A172 (cell line): ENCODE results near the gene SETD2. TPM values are rescaled to one million over a fixed set of nuclear protein-coding genes. Genes with fewer than 3 reads are reported as not detected.
A peak's percentile ranks its signal among the peaks of the same experiment; 100 is the strongest.
"Not testable (repeated sequence)": the region's sequence is repeated elsewhere in the genome, so short reads cannot be mapped to it uniquely, and the experiment has no call there.

ENCODE experiments used
- DNase-seq: peaks from one replicate; pipeline ENCODE4 v3.0.0-alpha.2; 2015; ENCODE audit warnings: low spot score
- total RNA-seq: library from RNA; depleted of rRNA; stranded (reverse); fragments of >200 nt; shearing (Covaris generic); gene quantifications from 2 replicates; pipeline ENCODE4 v1.2.3, GENCODE V29; 2014

The SETD2 gene
- total RNA-seq, 1 experiment from 2014 or later = 22.6 TPM

DNA sequence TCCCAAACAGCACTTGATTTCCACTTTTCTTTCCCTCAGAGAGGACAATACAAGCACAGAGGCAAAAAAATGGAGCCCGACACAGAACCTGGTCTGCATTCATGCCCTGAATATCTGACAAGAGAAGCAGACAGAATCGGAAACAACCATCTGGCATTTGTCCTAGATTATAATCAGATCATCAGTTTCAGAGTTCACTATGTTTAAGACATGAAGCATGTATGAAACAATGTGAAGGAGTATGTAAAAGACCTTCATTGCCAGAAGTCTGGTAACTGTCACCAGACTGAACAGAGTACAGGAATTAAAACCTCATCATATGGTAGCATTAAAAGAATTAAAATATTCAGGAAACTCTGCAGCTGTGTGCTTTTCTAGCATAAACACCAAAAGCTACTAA, 65.0 kb downstream of the SETD2 start:
- no peak for DNase-seq

GRCh38 chr3:47097864-47098263, 66.0 kb downstream of the SETD2 start:
- no peak for DNase-seq

GRCh38 chr3:47096959-47097358, 67.0 kb downstream of the SETD2 start:
- DNase-seq = peak; percentile 70

DNA sequence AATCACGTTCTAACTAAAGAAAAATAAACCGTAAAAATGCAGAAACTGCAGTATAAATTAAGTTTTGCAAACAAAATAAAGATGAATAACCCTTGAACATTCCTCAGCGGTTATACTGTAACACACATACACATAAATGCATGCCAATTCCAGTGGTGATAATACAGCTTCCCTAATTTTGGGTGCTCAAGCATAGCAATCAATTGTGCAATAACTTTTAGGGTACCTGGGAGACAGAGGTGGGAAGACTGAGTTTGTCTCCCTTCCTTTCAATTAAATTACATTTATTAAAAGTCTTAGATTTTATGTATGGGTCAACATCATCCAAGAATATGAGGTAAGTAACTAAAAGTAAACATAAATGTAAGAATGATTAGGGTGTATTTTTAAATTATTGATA, 71.8 kb downstream of the SETD2 start:
- no peak for DNase-seq

GRCh38 chr3:47089630-47090029, 74.3 kb downstream of the SETD2 start:
- no peak for DNase-seq

DNA sequence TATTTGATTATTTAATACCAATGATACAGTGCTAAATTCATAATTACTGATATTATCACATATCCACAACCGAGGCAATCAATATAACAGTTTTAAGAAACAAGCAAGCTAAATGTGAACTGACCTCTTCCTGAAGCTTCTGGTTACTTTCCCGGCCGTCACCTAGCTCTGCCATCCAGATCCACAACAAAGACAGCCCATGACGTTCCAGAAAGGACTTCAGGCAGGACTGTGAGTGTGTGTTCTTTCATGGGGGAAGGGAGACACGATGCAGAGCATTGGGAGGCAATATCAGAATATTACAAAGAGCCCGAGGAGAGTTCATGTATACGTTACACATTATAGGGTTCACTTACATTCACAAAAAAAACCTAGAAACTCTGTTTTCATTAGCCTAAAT, 77.8 kb downstream of the SETD2 start:
- no peak for DNase-seq

DNA sequence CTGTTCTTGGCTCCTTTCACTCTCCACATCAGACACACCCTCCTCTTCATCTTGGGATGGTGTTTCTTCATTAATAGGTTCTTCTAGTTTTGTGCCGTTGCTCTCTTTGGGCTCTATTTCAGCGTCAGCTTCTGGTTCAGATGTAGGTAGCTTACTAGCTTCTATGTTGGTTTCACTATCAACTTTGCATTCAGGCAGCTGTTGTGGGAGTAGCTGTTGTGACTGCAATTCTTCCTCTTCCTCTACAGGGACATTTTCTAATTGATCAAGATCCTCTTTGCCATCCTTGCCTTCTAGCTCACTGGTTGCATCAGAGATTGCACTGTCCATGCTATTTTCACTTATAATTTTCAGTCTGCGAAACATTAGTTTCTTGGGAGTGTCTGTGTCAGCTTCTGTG, 80.1 kb downstream of the SETD2 start:
- no peak for DNase-seq

GRCh38 chr3:47082519-47082918, 81.4 kb downstream of the SETD2 start:
- no peak for DNase-seq

- DNase-seq = no peak
Measured at GRCh38 chr3:47079432-47079831, 84.5 kb downstream of the SETD2 start.

GRCh38 chr3:47073685-47074084, 90.2 kb downstream of the SETD2 start:
- DNase-seq = no peak

DNA sequence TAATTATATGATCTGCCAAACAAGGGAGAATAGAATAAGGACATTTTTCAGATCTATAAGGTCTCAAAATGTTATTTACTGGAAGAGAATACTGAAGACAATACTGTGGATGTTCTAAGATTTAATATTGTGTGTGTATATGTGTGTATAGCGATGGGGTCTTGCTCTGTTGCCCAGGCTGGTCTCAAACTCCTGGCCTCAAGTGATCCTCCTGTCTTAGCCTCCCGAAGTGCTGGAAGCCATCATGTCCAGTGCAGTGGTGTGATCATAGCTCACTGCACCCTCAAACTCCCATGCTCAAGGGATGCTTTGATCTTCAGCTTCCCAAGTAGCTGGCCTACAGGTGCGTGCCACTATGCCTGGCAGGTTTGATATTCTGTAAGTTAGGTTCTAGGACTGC, 93.1 kb downstream of the SETD2 start:
- no peak for DNase-seq

DNA sequence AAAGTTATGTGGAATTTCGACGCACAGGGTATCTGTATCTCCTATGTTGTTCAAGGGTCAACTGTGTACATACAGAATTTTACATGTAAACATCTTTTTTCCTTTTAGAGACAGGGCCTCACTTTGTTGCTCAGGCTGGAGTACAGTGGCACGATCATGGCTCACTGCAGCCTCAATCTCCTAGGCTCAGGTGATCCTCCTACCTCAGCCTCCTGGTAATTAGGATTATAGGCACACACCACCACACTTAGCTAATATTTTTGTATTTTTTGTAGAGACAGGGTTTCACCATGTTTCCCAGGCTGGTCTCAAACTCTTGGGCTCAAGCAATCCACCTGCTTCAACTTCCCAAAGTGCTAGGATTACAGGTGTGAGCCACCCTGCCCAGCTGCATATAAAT, 97.7 kb downstream of the SETD2 start:
- DNase-seq = not testable (repeated sequence)

DNA sequence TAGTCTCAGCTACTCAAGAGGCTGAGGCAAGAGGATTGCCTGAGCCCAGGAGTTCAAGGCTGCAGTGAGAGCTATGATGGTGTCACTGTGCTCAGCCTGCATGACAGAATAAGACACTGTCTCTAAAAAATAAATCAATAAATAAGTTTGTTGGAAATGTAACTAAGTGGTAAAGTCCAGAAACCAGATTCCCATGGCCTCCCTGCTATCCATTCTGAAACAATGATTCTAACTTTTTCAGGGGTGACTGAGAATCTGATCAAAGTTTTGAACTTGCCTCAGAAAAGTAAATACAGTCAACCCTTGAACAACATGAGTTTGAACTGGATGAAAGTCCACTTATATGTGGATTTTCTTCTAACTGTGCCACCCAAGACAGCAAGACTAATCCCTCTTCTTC, 98.2 kb downstream of the SETD2 start:
- no peak for DNase-seq

GRCh38 chr3:47065058-47065457, 98.9 kb downstream of the SETD2 start:
- DNase-seq = no peak

- DNase-seq = peak; percentile 9
Measured at GRCh38 chr3:47057212-47057671, 106.7 kb downstream of the SETD2 start.

DNA sequence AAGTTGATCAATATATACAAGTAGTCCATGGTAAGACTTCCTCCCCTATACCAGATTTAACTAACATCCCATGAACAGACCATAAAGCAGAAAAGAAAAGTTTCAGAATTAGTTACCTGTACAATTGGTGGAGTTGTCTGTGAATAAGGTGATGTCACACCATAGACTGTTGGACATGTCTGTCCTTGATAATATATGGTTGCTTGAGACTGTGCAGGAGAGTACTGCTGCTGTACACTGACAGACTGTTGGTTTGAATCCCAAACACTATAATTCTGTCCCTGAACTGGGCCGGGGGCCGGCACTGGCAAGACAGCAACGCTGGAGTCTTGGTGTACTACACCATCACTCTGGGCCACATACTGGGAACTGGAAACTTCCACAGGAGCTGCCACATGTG, 107.2 kb downstream of the SETD2 start:
- DNase-seq = no peak

- DNase-seq = no peak
Measured at GRCh38 chr3:47054412-47054811, 109.5 kb downstream of the SETD2 start.

DNA sequence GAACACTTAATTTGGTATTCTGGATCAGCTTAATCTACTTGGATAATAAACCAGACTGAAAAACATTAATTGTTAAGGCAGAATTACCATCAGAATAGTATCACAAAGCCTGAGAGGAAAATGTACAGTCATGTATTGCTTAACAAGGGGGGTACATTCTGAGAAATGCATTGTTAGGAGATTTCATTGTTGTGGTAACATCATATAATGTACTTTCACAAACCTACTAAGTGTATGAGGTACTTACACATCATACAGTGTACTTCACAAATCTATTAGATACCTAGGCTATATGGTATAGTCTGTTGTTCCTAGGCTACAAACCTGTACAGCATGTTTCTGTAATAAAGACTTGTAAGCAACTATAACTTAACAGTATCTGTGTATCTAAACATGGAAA, 116.2 kb downstream of the SETD2 start:
- DNase-seq = no peak

DNA sequence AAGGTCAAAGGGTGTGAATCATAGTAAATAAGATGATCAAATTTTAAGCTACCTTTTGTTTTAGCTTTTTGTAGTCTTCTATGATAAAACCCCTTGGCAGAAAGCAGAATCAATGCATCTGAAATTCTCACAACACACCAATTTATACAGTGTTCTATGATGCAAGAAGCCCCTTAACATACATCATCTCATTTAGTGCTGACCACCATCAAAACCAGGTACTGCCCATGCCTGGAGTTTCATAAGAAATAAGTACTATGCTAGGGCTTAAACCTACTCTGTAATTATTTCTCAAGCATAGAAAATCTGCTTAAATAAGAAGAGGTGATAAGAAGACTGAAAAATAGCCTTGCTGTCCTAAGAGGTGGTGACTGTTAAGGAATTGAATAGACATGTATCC, 116.8 kb downstream of the SETD2 start:
- no peak for DNase-seq

DNA sequence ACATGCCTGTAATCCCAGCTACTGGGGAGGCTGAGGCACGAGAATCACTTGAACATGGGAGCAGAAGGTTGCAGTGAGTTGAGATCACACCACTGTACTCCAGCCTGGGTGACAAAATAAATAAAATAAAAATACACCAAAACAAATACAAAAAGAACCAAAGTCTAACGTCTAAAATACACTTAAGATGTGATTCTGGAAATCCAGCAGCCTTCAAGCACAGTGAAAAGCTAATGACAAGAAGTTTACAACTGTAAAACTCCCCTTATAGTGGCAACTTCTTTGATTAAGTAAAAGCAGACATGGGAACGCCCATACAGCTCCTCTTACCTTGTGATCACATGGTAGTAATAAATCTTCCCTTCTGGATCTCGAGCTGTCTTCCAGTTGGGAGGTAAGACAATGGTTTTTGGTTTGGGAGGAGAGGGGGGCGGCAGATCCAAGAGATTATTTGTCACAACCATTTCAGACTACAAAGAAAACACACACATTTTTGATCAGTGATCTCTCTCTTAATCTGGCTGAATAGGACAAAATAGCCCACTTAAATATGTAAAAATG, 121.6 kb downstream of the SETD2 start:
- no peak for DNase-seq

DNA sequence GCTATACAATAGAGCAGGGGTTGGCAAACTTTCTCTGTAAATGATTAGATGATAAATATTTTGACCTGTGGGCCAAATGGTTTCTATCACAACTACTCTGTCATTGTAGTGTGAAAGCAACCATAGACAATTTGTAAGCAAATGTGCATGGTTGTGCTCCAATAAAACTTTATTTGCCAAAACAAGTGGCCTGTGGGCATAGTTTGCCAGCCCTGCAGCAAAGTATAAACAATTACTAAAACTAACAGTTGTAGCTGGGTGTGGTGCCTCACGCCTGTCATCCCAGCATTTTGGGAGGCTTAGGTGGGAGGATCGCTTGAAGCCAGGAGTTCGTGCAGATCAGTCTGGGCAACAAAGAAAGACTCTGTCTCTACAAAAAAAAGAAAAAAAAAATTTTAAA, 122.8 kb downstream of the SETD2 start:
- no peak for DNase-seq

DNA sequence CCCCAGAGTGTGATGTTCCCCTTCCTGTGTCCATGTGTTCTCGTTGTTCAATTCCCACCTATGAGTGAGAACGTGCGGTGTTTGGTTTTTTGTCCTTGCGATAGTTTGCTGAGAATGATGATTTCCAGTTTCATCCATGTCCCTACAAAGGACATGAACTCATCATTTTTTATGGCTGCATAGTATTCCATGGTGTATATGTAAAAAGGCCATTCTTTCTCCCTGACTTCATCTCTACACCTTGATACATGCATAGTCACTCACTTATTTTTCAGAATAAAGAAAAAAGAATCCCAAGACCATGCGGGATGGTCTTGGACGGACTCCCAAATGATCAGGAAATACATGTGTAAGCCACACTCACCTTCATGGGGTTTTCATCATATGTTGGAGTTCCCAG, 126.6 kb downstream of the SETD2 start:
- DNase-seq = not testable (repeated sequence)

DNA sequence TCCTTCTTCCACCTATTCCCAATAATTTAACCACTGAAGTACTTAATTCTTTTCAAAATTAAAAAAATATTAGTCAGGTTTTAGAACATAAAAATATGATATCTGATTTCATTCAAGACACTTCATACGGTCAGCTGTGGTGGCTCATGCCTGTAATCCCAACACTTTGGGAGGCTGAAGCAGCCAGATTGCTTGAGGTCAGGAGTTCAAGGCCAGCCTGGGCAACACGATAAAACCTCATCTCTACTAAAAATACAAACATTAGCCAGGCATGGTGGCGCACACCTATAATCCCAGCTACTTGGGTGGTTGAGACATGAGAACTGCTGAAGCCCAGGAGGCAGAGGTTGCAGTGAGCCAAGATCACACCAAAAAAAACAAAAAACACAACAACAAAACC, 127.8 kb downstream of the SETD2 start:
- DNase-seq = no peak

DNA sequence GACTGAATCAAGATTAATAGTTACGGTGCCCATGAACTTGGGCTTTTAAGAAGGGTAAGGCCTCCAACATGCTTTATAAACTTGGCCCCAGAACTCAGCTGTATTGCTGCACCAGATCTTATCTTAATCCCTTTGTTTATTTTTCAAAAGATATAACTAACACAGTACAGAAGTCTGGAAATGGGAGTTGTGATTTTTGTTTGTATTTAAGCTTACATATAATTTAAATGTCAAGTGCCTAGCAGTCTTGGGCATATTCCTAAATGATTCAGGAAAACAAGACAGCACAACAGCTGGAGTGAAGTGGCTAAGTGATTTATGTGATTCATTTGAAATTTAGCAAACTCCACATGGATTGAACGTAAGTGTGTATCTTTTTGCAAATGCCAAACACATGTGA, 128.3 kb downstream of the SETD2 start:
- DNase-seq = no peak
